IPS-18c (cell line): ENCODE measurements around the gene GTF3C2.

Experiments
- H3K4me3 ChIP-seq: 2 replicates; pipeline ENCODE4 v1.7.0; 2013; ENCODE audit warnings: low read depth, mild to moderate bottlenecking, low read length, moderate library complexity; ENCODE audit not compliant: insufficient read depth
- H3K9me3 ChIP-seq: one replicate; pipeline ENCODE4 v1.6.1; 2013; ENCODE audit warnings: mild to moderate bottlenecking, low read length, moderate library complexity; ENCODE audit not compliant: control insufficient read depth, insufficient read depth

The GTF3C2 gene

GRCh38 chr2:27290549-27290948 is 66.0 kb downstream of the GTF3C2 start:
- Histone ChIP-seq H3K9me3 (no peaks in the 10 kb centered on the region), H3K4me3 (no peak overlapping the region)

GRCh38 chr2:27288610-27289009 is 68.0 kb downstream of the GTF3C2 start:
- no peak overlapping the region for H3K4me3 ChIP-seq
- no peaks in the 10 kb centered on the region for H3K9me3 ChIP-seq

GRCh38 chr2:27285481-27285880 is 71.1 kb downstream of the GTF3C2 start:
- Histone ChIP-seq H3K9me3 (no peaks in the 10 kb centered on the region), H3K4me3 (no peak overlapping the region)

GRCh38 chr2:27284996-27285395 is 71.6 kb downstream of the GTF3C2 start:
- Histone ChIP-seq H3K9me3 (no peaks in the 10 kb centered on the region), H3K4me3 (no peak overlapping the region)

GRCh38 chr2:27282892-27283291 is 73.7 kb downstream of the GTF3C2 start:
- H3K4me3 ChIP-seq, result peak overlapping the region; percentile 16; the same call in 1 of the 2 replicates
- H3K9me3 ChIP-seq, result no peaks in the 10 kb centered on the region

- H3K9me3 ChIP-seq, result no peaks in the 10 kb centered on the region
- peak within 1 kb of the TSS; percentile 16 for H3K4me3 ChIP-seq
Measured at GRCh38 chr2:27281855-27282559, 74.6 kb downstream of the GTF3C2 start, which contains the start of gene TRIM54. Gene TRIM54, plus strand, starts transcription at chr2:27282429. Its CDS starts 303 bp downstream, at chr2:27282732.

- H3K9me3 ChIP-seq, result no peaks in the 10 kb centered on the region
- no peak overlapping the region for H3K4me3 ChIP-seq
Measured at GRCh38 chr2:27281442-27281841, 75.1 kb downstream of the GTF3C2 start.

- Histone ChIP-seq H3K9me3 (no peaks in the 10 kb centered on the region), H3K4me3 (no peak overlapping the region)
Measured at GRCh38 chr2:27280826-27281225, 75.7 kb downstream of the GTF3C2 start.

- Histone ChIP-seq H3K4me3 (no peak overlapping the region), H3K9me3 (no peaks in the 10 kb centered on the region)
Measured at GRCh38 chr2:27278010-27278409, 78.6 kb downstream of the GTF3C2 start.
